ENCODE measurements around the gene KRT38.
"Not testable (repeated sequence)": the region's sequence is repeated elsewhere in the genome, so short reads cannot be mapped to it uniquely, and the experiment has no call there.

Gene KRT38

GRCh38 chr17:41420134-41420533 lies 20.6 kb downstream of the KRT38 start:
- DNase-seq: no peak

- no peak for DNase-seq
Measured at GRCh38 chr17:41419716-41420115, 21.1 kb downstream of the KRT38 start.

DNA sequence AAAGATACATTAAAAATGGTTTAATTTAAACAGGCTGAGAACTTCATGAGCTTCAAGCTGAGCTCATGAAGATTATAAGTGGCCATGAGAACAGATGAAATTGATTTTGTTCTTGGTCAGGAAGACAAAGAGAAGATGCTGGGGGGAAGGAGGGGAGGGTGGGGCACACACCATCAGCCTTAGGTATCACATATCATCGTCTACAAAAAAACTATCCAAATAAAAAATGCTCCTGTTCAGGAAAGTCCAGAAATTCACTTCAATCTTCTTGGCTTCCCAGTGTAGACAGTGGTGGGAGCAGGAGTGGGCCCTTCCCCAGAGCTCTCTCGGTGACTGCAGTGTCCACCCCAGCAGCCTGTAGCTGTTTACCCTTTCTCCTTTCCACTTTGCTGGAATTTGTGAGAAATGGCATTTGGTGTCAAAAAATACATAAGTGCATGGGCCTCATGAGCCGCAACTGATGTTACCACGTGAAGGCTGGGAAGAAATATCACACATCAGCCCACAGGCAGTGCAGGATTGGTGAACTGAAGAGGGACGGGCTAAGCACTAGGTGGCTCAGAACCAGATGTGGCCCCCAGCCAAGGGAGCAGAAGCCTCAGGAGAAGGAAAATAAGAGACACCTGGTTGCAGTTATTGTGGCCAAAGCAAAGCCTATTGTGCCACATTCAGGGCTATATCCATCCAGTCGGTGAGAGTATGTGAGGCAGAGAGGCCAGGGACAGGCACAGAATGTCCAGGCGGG lies 22.5 kb downstream of the KRT38 start:
- DNase-seq: no peak

DNA sequence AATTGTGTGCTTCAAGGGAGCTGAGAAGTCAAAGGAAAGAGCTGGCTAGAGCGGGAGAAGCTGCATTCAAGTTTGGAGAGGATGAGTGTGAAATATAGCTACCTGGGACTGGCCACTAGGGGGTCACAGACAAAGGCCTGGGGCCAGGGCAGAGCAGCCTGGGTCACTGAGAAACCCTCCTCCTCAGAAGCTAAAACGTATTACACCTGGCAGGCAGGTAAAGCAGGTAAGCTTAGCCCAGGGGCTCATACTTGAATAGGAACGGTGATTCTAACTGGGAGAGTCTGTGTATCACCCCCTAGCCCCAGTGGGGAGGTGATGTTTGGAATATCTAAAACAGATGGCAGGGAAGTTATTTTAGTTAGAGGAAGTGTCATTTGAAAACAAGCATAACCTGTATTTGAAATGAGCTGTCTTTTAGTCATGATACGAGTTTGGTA lies 23.2 kb downstream of the KRT38 start:
- DNase-seq: no peak

DNA sequence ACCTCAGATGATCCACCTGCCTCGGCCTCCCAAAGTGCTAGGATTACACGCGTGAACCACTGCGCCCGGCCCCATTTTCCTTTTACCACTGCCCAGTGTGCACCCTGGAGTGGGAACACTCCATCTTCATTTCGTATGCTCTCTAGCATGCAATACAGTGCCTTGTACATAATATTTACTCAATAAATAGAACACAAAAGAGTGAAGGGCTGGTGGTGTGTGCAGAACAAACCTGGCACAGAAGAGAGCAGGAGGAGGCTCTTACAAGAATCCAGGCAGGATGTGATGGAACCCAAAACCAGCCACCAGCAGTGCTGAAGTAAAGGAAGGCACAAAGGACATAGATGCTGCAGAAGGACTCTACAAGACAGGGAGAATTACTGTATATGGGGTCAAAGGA lies 23.7 kb downstream of the KRT38 start:
- DNase-seq: no peak

DNA sequence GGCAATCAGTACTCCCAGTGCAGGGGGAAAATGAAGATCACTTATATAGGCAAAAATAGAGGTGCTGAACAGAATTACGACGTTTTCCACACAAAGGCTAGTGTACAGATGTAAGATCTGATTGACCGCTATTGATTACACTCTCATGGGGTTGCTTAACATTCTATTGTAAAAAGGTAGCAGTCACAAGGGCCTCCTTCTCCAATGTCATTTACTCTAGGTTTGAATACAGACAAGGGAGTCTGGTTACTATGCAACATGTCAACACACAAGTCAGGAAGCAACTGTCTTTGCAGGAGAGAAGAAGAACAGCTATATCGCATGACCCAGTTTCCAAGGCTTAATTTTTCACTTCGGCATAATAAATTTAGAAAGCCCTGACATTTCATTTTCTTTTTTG lies 24.3 kb downstream of the KRT38 start:
- no peak for DNase-seq

GRCh38 chr17:41415833-41416335 lies 24.9 kb downstream of the KRT38 start:
- no peak for DNase-seq

DNA sequence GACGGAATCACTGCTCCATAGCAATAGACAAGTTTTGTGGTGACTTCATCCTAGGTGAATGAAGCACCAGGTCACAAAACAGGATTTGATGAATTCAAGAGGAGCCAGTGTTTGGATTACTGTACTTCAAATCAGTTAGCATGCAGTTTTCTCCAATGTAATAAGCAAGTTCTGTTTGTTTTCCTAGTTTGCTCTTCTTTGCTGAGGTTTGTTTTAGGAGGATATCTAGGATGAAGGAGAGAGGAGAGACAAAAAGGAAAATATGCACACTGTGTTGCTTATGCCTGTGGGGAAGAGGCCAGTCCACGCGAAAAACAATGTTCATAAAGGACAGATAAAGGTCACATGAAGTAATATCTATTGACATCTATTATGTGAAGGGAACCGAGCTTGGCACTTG lies 25.4 kb downstream of the KRT38 start:
- no peak for DNase-seq

GRCh38 chr17:41413982-41414381 lies 26.8 kb downstream of the KRT38 start:
- no peak for DNase-seq

GRCh38 chr17:41413353-41413957 lies 27.3 kb downstream of the KRT38 start:
- no peak for DNase-seq

DNA sequence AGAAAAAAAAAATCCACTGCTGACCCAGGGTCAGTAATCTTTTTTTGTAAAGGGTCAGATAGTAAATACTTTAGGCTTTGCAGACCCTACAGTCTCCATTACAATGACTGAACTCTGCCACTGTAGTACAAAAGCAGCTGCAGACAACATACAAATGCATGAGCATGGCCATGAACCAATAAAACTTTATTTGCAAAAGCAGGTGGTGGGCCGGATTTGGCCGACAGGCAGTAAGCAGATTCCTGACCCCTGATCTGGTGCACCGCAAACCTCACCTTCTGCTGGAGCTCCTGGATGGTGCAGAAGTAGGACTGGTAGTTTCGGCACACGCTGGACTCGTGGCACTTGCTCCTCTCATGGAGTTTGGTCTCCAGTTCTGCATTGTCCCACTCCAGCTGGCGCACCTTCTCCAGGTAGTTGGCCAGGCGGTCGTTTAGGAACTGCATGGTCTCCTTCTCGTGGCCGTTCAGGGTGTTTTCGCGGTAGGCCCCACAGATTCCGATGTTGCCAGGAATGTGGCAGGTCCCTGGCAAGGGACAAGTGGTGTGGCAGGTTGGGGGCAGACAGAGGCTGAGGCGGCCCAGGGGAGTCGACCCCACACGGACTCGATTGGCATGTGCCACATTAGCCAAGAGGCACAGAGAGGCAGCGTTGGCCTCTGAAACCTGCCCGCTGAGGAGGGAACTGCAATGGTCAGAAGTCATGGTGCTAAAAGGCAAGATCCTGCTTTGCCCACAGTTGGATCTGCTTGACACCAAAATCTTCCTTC lies 29.5 kb downstream of the KRT38 start:
- no peak for DNase-seq

DNA sequence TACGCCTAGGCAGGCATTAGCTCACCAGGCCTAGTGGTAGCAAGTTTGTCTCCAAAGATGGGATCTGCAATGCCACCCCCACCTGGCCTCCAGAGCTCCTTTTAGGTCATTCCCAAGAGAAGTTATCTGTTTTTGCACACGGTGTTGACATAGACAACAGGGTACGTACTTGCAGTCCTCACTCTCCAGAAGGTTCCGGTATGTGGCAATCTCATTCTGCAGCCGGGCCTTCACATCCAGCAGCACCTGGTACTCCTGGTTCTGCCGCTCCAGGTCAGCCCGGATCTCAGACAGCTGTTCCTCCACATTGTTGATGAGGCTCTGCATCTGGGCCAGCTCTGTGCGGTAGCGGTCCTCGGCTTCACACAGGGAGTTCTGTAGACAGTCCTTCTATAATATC lies 33.6 kb downstream of the KRT38 start:
- no peak for DNase-seq

DNA sequence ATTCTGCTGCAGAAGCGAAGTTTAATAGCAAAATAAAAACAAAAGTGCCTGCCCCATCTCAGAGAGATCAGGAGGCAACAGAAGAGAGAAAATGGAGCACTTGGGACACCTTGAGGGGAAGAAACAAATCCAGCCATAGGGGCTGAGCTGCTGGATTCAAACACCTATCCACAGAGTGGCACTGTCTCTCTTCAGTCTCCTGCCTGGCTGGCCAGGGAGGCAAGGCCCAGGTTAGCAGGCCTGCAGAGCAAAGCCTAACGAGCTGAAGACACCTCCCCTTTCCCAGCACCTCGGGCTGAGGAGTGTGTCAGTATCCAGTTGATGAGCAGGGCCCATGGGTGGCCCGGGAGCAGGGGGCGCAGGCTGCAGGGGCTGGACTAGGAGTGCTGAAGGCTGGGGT lies 34.6 kb downstream of the KRT38 start:
- no peak for DNase-seq

DNA sequence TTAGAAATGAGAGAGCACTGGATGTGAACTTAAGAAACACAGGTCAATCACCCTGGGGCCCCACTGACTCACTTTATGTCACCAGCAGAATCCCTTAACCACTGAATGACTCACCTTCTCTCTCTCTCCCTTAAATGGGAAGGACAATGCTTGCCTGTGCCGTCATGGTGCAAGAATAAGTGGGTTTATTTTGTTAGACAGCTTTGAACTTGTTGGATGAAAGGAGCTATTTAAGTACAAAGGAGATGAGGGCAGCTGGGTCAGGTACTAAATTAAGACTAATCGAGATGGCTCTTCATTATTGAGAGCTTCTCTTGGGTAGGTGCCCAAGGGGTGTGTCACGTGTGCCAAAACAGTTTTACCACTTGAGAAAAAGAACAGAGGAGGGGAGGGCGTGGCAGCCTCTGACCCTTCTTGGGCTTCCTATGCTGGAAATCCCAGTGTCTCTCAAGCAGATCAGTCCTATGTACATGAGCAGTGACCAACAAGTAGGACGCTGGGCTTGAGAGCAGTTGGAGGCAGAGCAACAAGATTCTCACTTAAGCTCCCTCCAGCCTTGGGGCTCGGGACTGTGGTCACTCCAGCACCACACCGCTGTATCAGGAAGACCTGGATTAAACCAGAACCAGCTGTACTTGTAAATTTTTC lies 36.6 kb downstream of the KRT38 start:
- DNase-seq: no peak

GRCh38 chr17:41403404-41404023 lies 37.3 kb downstream of the KRT38 start:
- DNase-seq: no peak

DNA sequence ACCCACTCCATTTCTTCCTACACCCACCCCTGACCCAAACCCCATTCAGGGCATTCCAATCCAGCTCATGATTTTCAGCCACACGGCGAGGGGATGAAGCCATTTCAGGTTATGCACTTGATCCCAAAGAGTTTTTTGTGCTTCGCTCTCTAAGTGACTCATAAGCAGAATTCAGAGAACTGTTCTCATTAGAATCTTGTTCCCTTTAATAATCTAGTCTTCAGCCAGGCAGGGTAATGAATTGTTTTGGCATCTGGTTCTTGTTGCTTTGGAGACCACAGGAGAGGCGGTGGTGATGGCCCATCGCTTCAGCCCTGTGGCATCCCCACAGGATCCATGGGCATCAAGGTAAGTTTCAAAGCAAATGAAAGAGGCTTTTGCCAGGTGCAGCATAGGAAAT lies 38.6 kb downstream of the KRT38 start:
- DNase-seq: no peak

DNA sequence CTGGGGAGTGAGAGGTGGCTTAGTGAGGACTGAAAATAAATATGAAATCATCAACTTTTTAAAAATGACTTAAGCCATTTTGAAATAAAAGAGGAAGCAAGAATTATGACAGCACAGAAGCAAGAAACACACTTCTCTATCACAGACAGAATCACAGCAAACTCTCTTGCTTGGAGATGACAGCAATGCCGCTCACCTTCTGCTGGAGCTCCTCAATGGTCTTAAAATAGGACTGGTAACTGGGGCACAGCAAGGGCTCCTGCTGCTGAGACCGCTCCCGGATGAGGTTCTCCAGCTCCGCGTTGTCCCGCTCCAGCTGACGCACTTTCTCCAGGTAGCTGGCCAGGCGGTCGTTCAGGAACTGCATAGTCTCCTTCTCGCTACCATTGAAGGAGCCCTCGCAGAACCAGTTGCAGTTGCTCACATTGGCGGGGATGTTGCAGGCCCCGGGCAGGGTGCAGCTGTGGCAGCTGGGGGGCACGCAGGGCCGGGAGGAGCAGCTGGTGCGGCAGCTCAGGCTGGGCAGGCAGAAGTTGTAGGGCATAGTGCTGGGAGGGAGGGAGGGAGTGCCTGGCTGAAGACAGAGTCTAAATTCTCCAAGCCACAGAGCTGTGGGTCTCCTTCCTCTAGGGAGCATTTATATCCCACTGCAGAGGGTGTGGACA lies 43.7 kb downstream of the KRT38 start, which contains the start of gene KRT31:
KRT31 (minus strand) TSS at position 613 of the 665 bp plus-strand sequence; CDS start at position 544, 69 bp downstream.
- DNase-seq: peak; percentile 60

DNA sequence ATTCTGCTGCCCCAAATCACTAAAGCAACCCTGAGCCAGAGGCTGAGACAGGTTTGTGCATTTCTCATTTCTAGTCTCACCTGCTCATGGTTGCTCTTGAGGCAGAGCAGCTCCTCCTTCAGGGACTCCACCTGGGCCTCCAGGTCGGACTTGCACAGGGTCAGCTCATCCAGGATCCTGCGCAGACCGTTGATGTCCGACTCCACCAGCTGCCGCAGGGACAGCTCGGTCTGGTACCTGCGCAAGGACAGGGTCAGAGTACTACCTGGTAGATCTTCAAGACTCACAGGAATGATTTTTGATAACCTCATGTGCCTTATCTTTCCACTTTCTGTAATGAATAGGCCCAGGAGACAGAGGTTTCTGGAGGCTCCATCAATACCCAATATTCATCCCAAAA lies 44.4 kb downstream of the KRT38 start:
- DNase-seq: no peak

DNA sequence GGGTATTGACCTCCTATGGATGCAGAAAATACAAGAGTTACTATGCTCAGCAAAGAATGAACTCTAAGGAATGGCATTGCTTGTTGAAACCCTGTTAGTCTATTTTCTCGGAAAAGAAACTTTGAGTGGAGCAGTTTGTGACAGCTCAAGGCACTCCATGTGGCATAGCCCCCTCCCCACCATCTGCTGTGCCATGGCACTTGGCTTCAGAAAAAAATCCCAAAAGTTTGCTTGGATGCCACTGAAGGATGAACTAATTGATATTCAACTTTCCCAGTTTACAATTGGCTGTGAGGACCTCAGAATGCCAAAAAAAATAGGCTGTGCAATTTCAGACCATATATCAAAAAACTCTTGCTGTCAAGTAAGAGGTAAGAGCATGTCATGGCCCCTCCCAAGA lies 45.2 kb downstream of the KRT38 start:
- no peak for DNase-seq

DNA sequence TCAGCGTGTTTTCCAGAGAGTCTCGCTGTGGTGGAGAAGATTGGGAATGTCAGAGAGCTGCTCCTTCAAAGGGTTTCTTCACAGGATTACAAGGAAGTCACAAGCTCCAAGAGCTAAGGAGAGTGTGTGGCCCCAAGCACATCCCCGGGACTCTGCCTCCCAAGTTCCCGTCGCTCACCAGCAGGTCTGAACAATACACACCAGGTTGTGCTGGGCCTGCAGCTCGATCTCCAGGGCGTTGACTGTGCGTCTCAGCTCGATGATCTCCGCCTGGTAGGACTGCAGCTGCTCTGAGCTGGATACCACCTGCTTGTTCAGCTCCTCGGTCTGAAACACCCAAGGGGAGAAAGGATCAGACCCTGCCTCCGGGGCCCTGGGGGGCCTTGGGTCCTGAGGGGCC lies 45.7 kb downstream of the KRT38 start:
- not testable (repeated sequence) for DNase-seq

- no peak for DNase-seq
Measured at GRCh38 chr17:41394254-41394996, 46.4 kb downstream of the KRT38 start.

All from right hindlimb (tissue), 1 donor.